Measurements from ENCODE around the gene NSUN2. TPM values are rescaled to one million over a fixed set of nuclear protein-coding genes. Genes with fewer than 3 reads are reported as not detected.
A peak's percentile ranks its signal among the peaks of the same experiment; 100 is the strongest.

Gene NSUN2
- total RNA-seq, 4 donors from 2014 or later = 38.9 to 51.2 (median 50.6) TPM

DNA sequence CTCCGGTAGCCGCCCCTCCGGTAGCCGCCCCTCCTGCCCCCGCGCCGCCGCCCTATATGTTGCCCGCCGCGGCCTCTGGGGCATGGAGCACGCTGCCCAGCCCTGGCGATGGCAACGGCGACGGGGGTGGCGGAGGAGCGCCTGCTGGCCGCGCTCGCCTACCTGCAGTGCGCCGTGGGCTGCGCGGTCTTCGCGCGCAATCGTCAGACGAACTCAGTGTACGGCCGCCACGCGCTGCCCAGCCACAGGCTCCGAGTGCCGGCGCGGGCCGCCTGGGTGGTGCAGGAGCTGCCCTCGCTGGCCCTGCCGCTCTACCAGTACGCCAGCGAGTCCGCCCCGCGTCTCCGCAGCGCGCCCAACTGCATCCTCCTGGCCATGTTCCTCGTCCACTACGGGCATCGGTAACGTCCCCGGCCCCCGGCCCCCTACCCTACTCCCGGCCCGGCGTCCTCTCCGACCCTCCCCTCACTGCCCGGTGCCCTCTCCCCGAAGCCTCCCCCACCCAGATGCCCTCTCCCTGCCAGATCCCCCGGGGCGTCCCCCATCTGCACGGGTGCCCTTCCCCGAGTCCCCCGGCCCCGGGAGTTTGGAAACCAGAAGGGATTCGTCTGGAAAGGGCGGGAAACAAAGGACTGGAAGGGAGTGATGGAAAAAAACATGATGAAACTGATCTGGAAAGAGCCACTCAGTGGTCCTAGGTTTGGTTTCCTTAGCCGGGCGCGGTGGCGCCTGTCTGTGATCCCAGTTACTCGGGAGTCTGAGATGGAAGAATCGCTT, 813 bp upstream of the NSUN2 start:
- Histone ChIP-seq H3K27ac (peak overlapping the region; percentile 83 to 90), H3K36me3 (no peaks in the 10 kb centered on the region), H3K4me3 (peak overlapping the region; percentile 69 to 87), H3K9me3 (no peaks in the 10 kb centered on the region), H3K27me3 (no peaks in the 10 kb centered on the region), H3K4me1 (peaks cover 4 to 10% of the 10 kb centered on the region in 2 donors)
- intact Hi-C loops (cut with DNase I; ENCODE audit: low total_unique reads) = loop anchor here (5.0 kb wide), 1 partner anchor 79 kb away; the partner anchor contains the start of gene TENT4A
- TF ChIP-seq, protein P1, sequence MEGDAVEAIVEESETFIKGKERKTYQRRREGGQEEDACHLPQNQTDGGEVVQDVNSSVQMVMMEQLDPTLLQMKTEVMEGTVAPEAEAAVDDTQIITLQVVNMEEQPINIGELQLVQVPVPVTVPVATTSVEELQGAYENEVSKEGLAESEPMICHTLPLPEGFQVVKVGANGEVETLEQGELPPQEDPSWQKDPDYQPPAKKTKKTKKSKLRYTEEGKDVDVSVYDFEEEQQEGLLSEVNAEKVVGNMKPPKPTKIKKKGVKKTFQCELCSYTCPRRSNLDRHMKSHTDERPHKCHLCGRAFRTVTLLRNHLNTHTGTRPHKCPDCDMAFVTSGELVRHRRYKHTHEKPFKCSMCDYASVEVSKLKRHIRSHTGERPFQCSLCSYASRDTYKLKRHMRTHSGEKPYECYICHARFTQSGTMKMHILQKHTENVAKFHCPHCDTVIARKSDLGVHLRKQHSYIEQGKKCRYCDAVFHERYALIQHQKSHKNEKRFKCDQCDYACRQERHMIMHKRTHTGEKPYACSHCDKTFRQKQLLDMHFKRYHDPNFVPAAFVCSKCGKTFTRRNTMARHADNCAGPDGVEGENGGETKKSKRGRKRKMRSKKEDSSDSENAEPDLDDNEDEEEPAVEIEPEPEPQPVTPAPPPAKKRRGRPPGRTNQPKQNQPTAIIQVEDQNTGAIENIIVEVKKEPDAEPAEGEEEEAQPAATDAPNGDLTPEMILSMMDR (IDR thresholded peaks at IDR 0.05) = no peak
- TF ChIP-seq POLR2A (IDR thresholded peaks at IDR 0.05) = no peak
- peak in 1 of 2 donors; percentile 23 for DNase-seq

DNA sequence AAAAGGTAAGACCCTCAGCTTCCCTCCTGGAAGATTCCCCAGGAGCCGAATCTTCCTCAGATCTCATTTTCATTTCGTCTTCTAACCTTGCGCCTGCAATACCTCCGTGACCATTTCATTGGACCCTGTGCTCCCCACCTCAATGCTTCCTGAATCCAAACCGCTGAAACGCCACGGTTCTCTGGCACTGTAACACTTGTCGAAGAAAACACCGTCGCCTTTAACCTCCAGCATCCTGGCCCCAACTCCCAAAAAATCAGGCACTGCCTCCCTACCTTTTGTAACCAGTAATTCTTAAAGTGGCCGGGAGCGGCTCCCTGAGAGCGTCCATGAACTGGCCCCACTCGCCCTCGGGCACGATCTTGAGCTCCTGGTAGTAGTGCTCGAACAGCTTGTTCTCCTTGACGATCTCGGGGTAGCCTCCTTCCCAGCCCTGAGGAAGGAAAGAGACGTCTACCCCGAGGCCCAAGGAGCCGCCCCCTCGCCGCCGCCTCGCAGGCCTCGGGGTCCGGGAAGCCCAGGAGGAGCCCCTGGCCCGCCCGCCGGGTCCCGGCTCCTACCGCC, 438 bp downstream of the NSUN2 start:
- Histone ChIP-seq H3K4me1 (peaks cover 4 to 10% of the 10 kb centered on the region in 2 donors), H3K9me3 (no peaks in the 10 kb centered on the region), H3K27ac (peak overlapping the region; percentile 83 to 90), H3K4me3 (peak overlapping the region; percentile 69 to 87), H3K36me3 (no peaks in the 10 kb centered on the region), H3K27me3 (no peaks in the 10 kb centered on the region)
- intact Hi-C loops (cut with DNase I; ENCODE audit: low total_unique reads) = loop anchor here (5.0 kb wide), 1 partner anchor 80 kb away; the partner anchor contains the start of gene TENT4A
- no peak for TF ChIP-seq POLR2A (IDR thresholded peaks at IDR 0.05)
- TF ChIP-seq, protein P1 (IDR thresholded peaks at IDR 0.05) = no peak
- no peak for DNase-seq

DNA sequence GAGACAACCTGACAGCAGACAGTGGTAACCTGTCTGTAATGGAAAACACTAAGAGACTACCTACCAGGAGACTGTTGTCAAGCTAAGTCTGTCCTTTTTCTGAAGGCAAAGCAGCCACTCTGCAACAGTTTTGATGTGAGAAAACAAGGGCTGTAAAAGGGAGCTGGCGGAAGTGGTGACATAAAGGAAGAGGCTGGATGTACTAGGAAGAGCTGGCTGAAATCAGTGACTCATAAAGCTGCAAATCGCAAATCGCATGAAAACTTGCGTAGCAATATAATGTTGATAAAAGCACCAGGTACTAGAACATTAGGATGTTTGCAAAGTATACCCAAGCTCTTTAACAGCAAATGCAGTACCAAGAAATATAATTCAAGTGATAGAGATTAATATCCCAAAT, 1.4 kb downstream of the NSUN2 start:
- Histone ChIP-seq H3K4me1 (peaks cover 4 to 10% of the 10 kb centered on the region in 2 donors), H3K4me3 (no peak overlapping the region), H3K36me3 (no peaks in the 10 kb centered on the region), H3K9me3 (no peaks in the 10 kb centered on the region), H3K27me3 (no peaks in the 10 kb centered on the region), H3K27ac (no peak overlapping the region)
- intact Hi-C loops (cut with DNase I; ENCODE audit: low total_unique reads) = loop anchor here (5.0 kb wide), 1 partner anchor 81 kb away; the partner anchor contains the start of gene TENT4A
- DNase-seq = no peak
- TF ChIP-seq POLR2A (IDR thresholded peaks at IDR 0.05) = no peak
- TF ChIP-seq, protein P1 (IDR thresholded peaks at IDR 0.05) = no peak

DNA sequence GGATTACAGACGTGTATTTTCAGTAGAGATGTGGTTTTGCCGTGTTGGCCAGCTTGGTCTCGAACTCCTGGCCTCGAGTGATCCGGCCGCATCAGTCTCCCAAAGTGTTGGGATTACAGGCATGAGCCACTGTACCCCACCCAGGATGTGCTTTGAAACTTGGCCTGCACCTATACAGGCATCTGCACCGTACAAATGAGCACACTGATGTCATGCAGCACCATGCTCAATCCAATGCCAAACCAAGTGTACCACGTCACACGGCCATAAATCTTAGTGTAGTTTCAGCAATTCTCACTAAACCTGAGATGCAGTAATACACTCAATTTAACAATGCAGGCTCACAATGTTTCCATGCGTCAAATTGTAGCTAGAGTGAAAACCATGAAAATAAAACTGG, 6.3 kb downstream of the NSUN2 start:
- Histone ChIP-seq H3K9me3 (no peaks in the 10 kb centered on the region), H3K27ac (no peak overlapping the region), H3K4me1 (peaks cover 4 to 6% of the 10 kb centered on the region in 2 donors), H3K27me3 (no peaks in the 10 kb centered on the region), H3K36me3 (no peaks in the 10 kb centered on the region), H3K4me3 (no peak overlapping the region)
- TF ChIP-seq, protein P1 (IDR thresholded peaks at IDR 0.05) = no peak
- TF ChIP-seq POLR2A (IDR thresholded peaks at IDR 0.05) = no peak
- DNase-seq = no peak
- intact Hi-C loops (cut with DNase I; ENCODE audit: low total_unique reads) = no loop called here

DNA sequence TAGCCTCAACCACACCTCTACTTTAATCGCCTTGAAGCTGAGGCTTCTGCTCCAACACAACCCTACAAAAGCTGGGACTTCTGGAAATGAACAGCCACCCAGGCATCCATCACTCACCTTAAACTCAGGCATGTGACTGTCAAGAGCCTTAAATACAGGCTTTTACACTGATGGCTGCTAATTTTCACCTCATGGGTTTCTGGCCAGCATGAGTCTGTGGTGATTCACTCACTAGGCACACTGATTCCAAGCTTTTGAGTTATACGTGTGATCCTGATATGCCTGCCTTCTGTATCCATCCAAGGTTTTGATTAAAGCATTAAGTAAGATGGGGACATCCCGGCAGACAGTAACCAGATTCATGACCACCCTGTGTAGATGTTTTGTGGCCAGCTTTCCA, 8.9 kb downstream of the NSUN2 start:
- Histone ChIP-seq H3K36me3 (no peaks in the 10 kb centered on the region), H3K4me3 (no peak overlapping the region), H3K27ac (no peak overlapping the region), H3K27me3 (no peaks in the 10 kb centered on the region), H3K4me1 (no peaks in the 10 kb centered on the region), H3K9me3 (no peaks in the 10 kb centered on the region)
- intact Hi-C loops (cut with DNase I; ENCODE audit: low total_unique reads) = no loop called here
- TF ChIP-seq, protein P1 (IDR thresholded peaks at IDR 0.05) = no peak
- no peak for TF ChIP-seq POLR2A (IDR thresholded peaks at IDR 0.05)
- no peak for DNase-seq

Data from uterus (tissue), 4 donors.